Measurements from ENCODE around the gene PNRC1.

The PNRC1 gene

GRCh38 chr6:89051676-89052075, 28.9 kb upstream of the PNRC1 start (continued):
- no peak for TF ChIP-seq PPARA (CRISPR knock-in tag; IDR thresholded peaks at IDR 0.05; ENCODE audit: borderline replicate concordance)
- TF ChIP-seq RARB (CRISPR knock-in tag; IDR thresholded peaks at IDR 0.05): no peak
- no peak for TF ChIP-seq CSRNP3 (CRISPR knock-in tag; IDR thresholded peaks at IDR 0.05)

GRCh38 chr6:89054208-89054607, 26.3 kb upstream of the PNRC1 start:
- ATAC-seq: no peak
- TF ChIP-seq SNAI2 (CRISPR knock-in tag; IDR thresholded peaks at IDR 0.05) (no peak), PPARA (CRISPR knock-in tag; IDR thresholded peaks at IDR 0.05; ENCODE audit: borderline replicate concordance) (no peak), ZNF8 (CRISPR knock-in tag; IDR thresholded peaks at IDR 0.05) (no peak), ESRRG (CRISPR knock-in tag; IDR thresholded peaks at IDR 0.05) (no peak), ZNF565 (CRISPR knock-in tag; conservative IDR thresholded peaks at IDR 0.05; ENCODE audit: low read depth) (no peak), PATZ1 (CRISPR knock-in tag; IDR thresholded peaks at IDR 0.05; ENCODE audit: borderline replicate concordance) (no peak), CSRNP3 (CRISPR knock-in tag; IDR thresholded peaks at IDR 0.05) (no peak), TCF4 (CRISPR knock-in tag; IDR thresholded peaks at IDR 0.05; ENCODE audit: borderline replicate concordance) (no peak), BACH2 (CRISPR knock-in tag; IDR thresholded peaks at IDR 0.05; ENCODE audit: borderline replicate concordance) (no peak), ZC3H10 (CRISPR knock-in tag; IDR thresholded peaks at IDR 0.05) (no peak), OSR1 (CRISPR knock-in tag; IDR thresholded peaks at IDR 0.05) (no peak), CSDC2 (CRISPR knock-in tag; IDR thresholded peaks at IDR 0.05) (no peak), TSHZ2 (CRISPR knock-in tag; IDR thresholded peaks at IDR 0.05) (no peak), ZFP3 (CRISPR knock-in tag; IDR thresholded peaks at IDR 0.05) (no peak), GLIS3 (CRISPR knock-in tag; IDR thresholded peaks at IDR 0.05) (no peak), TOX (CRISPR knock-in tag; IDR thresholded peaks at IDR 0.05; ENCODE audit: borderline replicate concordance) (no peak), ZFP30 (CRISPR knock-in tag; IDR thresholded peaks at IDR 0.05) (no peak), ARNTL (CRISPR knock-in tag; IDR thresholded peaks at IDR 0.05; ENCODE audit: borderline replicate concordance, low read depth) (no peak)
- TF ChIP-seq, protein P1, sequence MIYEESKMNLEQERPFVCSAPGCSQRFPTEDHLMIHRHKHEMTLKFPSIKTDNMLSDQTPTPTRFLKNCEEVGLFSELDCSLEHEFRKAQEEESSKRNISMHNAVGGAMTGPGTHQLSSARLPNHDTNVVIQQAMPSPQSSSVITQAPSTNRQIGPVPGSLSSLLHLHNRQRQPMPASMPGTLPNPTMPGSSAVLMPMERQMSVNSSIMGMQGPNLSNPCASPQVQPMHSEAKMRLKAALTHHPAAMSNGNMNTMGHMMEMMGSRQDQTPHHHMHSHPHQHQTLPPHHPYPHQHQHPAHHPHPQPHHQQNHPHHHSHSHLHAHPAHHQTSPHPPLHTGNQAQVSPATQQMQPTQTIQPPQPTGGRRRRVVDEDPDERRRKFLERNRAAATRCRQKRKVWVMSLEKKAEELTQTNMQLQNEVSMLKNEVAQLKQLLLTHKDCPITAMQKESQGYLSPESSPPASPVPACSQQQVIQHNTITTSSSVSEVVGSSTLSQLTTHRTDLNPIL (CRISPR knock-in tag; IDR thresholded peaks at IDR 0.05; ENCODE audit: low read depth): no peak
- TF ChIP-seq, protein P2, sequence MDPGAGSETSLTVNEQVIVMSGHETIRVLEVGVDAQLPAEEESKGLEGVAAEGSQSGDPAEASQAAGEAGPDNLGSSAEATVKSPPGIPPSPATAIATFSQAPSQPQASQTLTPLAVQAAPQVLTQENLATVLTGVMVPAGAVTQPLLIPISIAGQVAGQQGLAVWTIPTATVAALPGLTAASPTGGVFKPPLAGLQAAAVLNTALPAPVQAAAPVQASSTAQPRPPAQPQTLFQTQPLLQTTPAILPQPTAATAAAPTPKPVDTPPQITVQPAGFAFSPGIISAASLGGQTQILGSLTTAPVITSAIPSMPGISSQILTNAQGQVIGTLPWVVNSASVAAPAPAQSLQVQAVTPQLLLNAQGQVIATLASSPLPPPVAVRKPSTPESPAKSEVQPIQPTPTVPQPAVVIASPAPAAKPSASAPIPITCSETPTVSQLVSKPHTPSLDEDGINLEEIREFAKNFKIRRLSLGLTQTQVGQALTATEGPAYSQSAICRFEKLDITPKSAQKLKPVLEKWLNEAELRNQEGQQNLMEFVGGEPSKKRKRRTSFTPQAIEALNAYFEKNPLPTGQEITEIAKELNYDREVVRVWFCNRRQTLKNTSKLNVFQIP (CRISPR knock-in tag; IDR thresholded peaks at IDR 0.05; ENCODE audit: borderline replicate concordance, low read depth): no peak
